Fibroblast of upper back skin (primary cell): ENCODE measurements around the gene HOXA10.

Source experiments
- DNase-seq: peaks from one replicate; pipeline ENCODE4 v3.0.0-alpha.2; 2013

HOXA10 gene

GRCh38 chr7:27189997-27190748 is 16.1 kb upstream of the HOXA10 start:
- no peak for DNase-seq

- DNase-seq, result no peak
Observed at GRCh38 chr7:27189295-27189996, 15.3 kb upstream of the HOXA10 start.

GRCh38 chr7:27188386-27189294 is 14.5 kb upstream of the HOXA10 start:
- DNase-seq, result no peak

GRCh38 chr7:27187475-27188385 is 13.6 kb upstream of the HOXA10 start:
- DNase-seq, result no peak

GRCh38 chr7:27186668-27187474 is 12.8 kb upstream of the HOXA10 start:
- no peak for DNase-seq

- no peak for DNase-seq
Observed at GRCh38 chr7:27185854-27186667, 11.9 kb upstream of the HOXA10 start.

- peak; percentile 53 for DNase-seq
Observed at GRCh38 chr7:27185013-27185853, 11.1 kb upstream of the HOXA10 start, which contains the start of gene HOXA11. TSS of gene HOXA11 (minus strand) at chr7:27185232. CDS start at chr7:27185144, 88 bp downstream.

GRCh38 chr7:27184337-27185012 is 10.4 kb upstream of the HOXA10 start:
- DNase-seq, result no peak

GRCh38 chr7:27183682-27184336 is 9.7 kb upstream of the HOXA10 start:
- no peak for DNase-seq

- DNase-seq, result no peak
Observed at GRCh38 chr7:27182861-27183681, 9.0 kb upstream of the HOXA10 start.

- DNase-seq, result no peak
Observed at GRCh38 chr7:27182285-27182841, 8.2 kb upstream of the HOXA10 start.

GRCh38 chr7:27181795-27182275 is 7.7 kb upstream of the HOXA10 start:
- DNase-seq, result no peak

GRCh38 chr7:27180431-27181420 is 6.6 kb upstream of the HOXA10 start:
- DNase-seq, result no peak

- DNase-seq, result peak; percentile 59
Observed at GRCh38 chr7:27179503-27180430, 5.6 kb upstream of the HOXA10 start.
